Subcutaneous adipose tissue (tissue), 4 donors: Measurements from ENCODE around the gene TIGD2. TPM values are rescaled to one million over a fixed set of nuclear protein-coding genes. Genes with fewer than 3 reads are reported as not detected.

Experiments used
- CTCF ChIP-seq: fragments of 450-650 bp; IDR thresholded peaks from one replicate; pipeline ENCODE4 v1.5.1; 2016; ENCODE audit warnings: low read depth, mild to moderate bottlenecking, control low read depth, antibody characterized with exemption, moderate library complexity
- total RNA-seq, 4 donors: library from RNA; depleted of rRNA; stranded (reverse); fragments of >200 nt; gene quantifications; one replicate each; pipeline ENCODE4 v1.1.0, GENCODE V29; 2016

TIGD2 gene
- total RNA-seq, 4 donors from 2014 or later, result 4.1 to 9.8 (median 5.2) TPM

- no peak for TF ChIP-seq CTCF
Observed at GRCh38 chr4:89077761-89078160, 33.6 kb upstream of the TIGD2 start.

- no peak for TF ChIP-seq CTCF
Observed at GRCh38 chr4:89078300-89078699, 33.0 kb upstream of the TIGD2 start.

- TF ChIP-seq CTCF, result no peak
Observed at GRCh38 chr4:89099034-89099433, 12.3 kb upstream of the TIGD2 start.

GRCh38 chr4:89099471-89099870 lies 11.9 kb upstream of the TIGD2 start:
- no peak for TF ChIP-seq CTCF

GRCh38 chr4:89100853-89101252 lies 10.5 kb upstream of the TIGD2 start:
- no peak for TF ChIP-seq CTCF

- TF ChIP-seq CTCF, result no peak
Observed at GRCh38 chr4:89101256-89102161, 9.8 kb upstream of the TIGD2 start.

GRCh38 chr4:89105726-89106125 lies 5.6 kb upstream of the TIGD2 start:
- TF ChIP-seq CTCF, result no peak
